ENCODE data around the gene IRF2BP2. TPM values are rescaled to one million over a fixed set of nuclear protein-coding genes. Genes with fewer than 3 reads are reported as not detected.

Gene IRF2BP2
- total and polyA plus RNA-seq, 7 donors: 53.6 to 116 (median 73.4) TPM

- no peak for DNase-seq
- Histone ChIP-seq H3K4me3 (no peak overlapping the region), H3K9me3 (no peaks in the 10 kb centered on the region), H3K36me3 (ENCODE audit: insufficient read depth in 1 of 2, low read depth in 1 of 2) (no peaks in the 10 kb centered on the region), H3K27ac (no peak overlapping the region), H3K27me3 (ENCODE audit: insufficient read depth in 3 of 3, low read length in 2 of 3) (no peaks in the 10 kb centered on the region), H3K4me1 (peaks cover 27% of the 10 kb centered on the region)
- ATAC-seq: no peak
- intact Hi-C loops (cut with DNase I): no loop called here
- no peak for TF ChIP-seq CTCF (IDR thresholded peaks at IDR 0.05)
- 42 to 94% (median 88%) methylated on average over 1 of the region's 1 CpG for WGBS, 3 donors
Observed at GRCh38 chr1:234568345-234568744, 41.6 kb downstream of the IRF2BP2 start.

- 55 to 79% (median 56%) methylated on average over 2 of the region's 2 CpGs for WGBS, 3 donors
Observed at GRCh38 chr1:234565132-234565531, 44.8 kb downstream of the IRF2BP2 start.

GRCh38 chr1:234564035-234565029 lies 45.6 kb downstream of the IRF2BP2 start:
- peaks cover 25% of the 10 kb centered on the region for H3K4me1 ChIP-seq

More at GRCh38 chr1:234565132-234565531, 44.8 kb downstream of the IRF2BP2 start:
- H3K4me1 ChIP-seq: peaks cover 19% of the 10 kb centered on the region
- H3K9me3 ChIP-seq: no peaks in the 10 kb centered on the region
- no peaks in the 10 kb centered on the region for H3K27me3 ChIP-seq (ENCODE audit: insufficient read depth in 3 of 3, low read length in 2 of 3)
- no peak overlapping the region for H3K4me3 ChIP-seq
- intact Hi-C loops (cut with DNase I): no loop called here
- H3K27ac ChIP-seq: peak overlapping the region; percentile 79
- TF ChIP-seq CTCF (IDR thresholded peaks at IDR 0.05): no peak
- H3K36me3 ChIP-seq (ENCODE audit: insufficient read depth in 1 of 2, low read depth in 1 of 2): no peaks in the 10 kb centered on the region
- peak in 3 of 4 donors; percentile 24 to 53 (median 38) for ATAC-seq
- DNase-seq: no peak

GRCh38 chr1:234562334-234562733 lies 47.6 kb downstream of the IRF2BP2 start:
- Histone ChIP-seq H3K4me3 (no peak overlapping the region), H3K4me1 (peaks cover 29% of the 10 kb centered on the region), H3K36me3 (ENCODE audit: insufficient read depth in 1 of 2, low read depth in 1 of 2) (no peaks in the 10 kb centered on the region), H3K9me3 (no peaks in the 10 kb centered on the region), H3K27ac (peak overlapping the region; percentile 1), H3K27me3 (ENCODE audit: insufficient read depth in 3 of 3, low read length in 2 of 3) (no peaks in the 10 kb centered on the region)
- 20 to 30% (median 22%) methylated on average over 7 of the region's 7 CpGs for WGBS, 3 donors
- TF ChIP-seq CTCF (IDR thresholded peaks at IDR 0.05): no peak
- ATAC-seq (no peak), DNase-seq (no peak)
- intact Hi-C loops (cut with DNase I): no loop called here

More at GRCh38 chr1:234564035-234565029, 45.6 kb downstream of the IRF2BP2 start:
- DNase-seq (no peak), ATAC-seq (peak; percentile 77 to 94 (median 89))
- no peak for TF ChIP-seq CTCF (IDR thresholded peaks at IDR 0.05)
- Histone ChIP-seq H3K9me3 (no peaks in the 10 kb centered on the region), H3K36me3 (ENCODE audit: insufficient read depth in 1 of 2, low read depth in 1 of 2) (no peaks in the 10 kb centered on the region), H3K4me3 (no peak overlapping the region), H3K27ac (peak overlapping the region; percentile 79), H3K27me3 (ENCODE audit: insufficient read depth in 3 of 3, low read length in 2 of 3) (no peaks in the 10 kb centered on the region)
- 81 to 85% (median 82%) methylated on average over 7 of the region's 7 CpGs for WGBS, 3 donors
- intact Hi-C loops (cut with DNase I): no loop called here
